GM23338 (cell line): ENCODE results near the gene HDAC9. TPM values are rescaled to one million over a fixed set of nuclear protein-coding genes. Genes with fewer than 3 reads are reported as not detected.

Experiments
- ATAC-seq: fragments of 200-7000 bp; cut with Tn5 transposase; 3 replicates; pipeline ENCODE4 v1.9.1; 2020
- DNase-seq: peaks from one replicate; pipeline ENCODE4 v3.0.0-alpha.2; 2015; ENCODE audit warnings: low spot score
- H2AFZ ChIP-seq: fragments of 200-600 bp; sonication (generic); 2 replicates; pipeline ENCODE4 v1.8.0; 2016; ENCODE audit warnings: antibody characterized with exemption, mild to moderate bottlenecking, moderate library complexity
- H3F3A ChIP-seq: fragments of 200-600 bp; sonication (generic); replicated peaks from 2 replicates; pipeline ENCODE4 v1.8.0; 2017; ENCODE audit warnings: antibody characterized with exemption, mixed run types, low read depth
- H3K27ac ChIP-seq: fragments of 200-600 bp; sonication (generic); 2 replicates; pipeline ENCODE4 v1.6.1; 2016; ENCODE audit warnings: low read depth
- H3K27me3 ChIP-seq: fragments of 200-600 bp; sonication (generic); 2 replicates; pipeline ENCODE4 v1.8.0; 2016; ENCODE audit warnings: mild to moderate bottlenecking, mixed run types, moderate library complexity; ENCODE audit not compliant: insufficient read depth
- H3K36me3 ChIP-seq: fragments of 200-600 bp; sonication (generic); 2 replicates; pipeline ENCODE4 v1.8.0; 2016; ENCODE audit warnings: mild to moderate bottlenecking; ENCODE audit not compliant: insufficient read depth
- H3K4me1 ChIP-seq: fragments of 200-600 bp; sonication (generic); 2 replicates; pipeline ENCODE4 v1.8.0; 2016; ENCODE audit warnings: mild to moderate bottlenecking, moderate library complexity; ENCODE audit not compliant: insufficient read depth
- H3K4me2 ChIP-seq: fragments of 200-600 bp; sonication (generic); 2 replicates; pipeline ENCODE4 v1.7.1; 2017; ENCODE audit warnings: mixed run types
- H3K4me3 ChIP-seq: fragments of 200-600 bp; sonication (generic); 2 replicates; pipeline ENCODE4 v1.6.1; 2016; ENCODE audit warnings: mixed run types
- H3K79me2 ChIP-seq: fragments of 200-600 bp; sonication (generic); replicated peaks from 2 replicates; pipeline ENCODE4 v1.8.0; 2017; ENCODE audit warnings: mild to moderate bottlenecking; ENCODE audit not compliant: insufficient read depth
- H3K9me2 ChIP-seq: fragments of 200-600 bp; sonication (generic); 2 replicates; pipeline ENCODE4 v1.8.0; 2017; ENCODE audit not compliant: insufficient read depth
- H4K20me1 ChIP-seq: fragments of 200-600 bp; sonication (generic); replicated peaks from 2 replicates; pipeline ENCODE4 v1.8.0; 2017; ENCODE audit warnings: mild to moderate bottlenecking; ENCODE audit not compliant: insufficient read depth
- H3K27ac Mint-ChIP-seq: 2 replicates; pipeline ENCODE4 v1.8.0; 2020; ENCODE audit warnings: inconsistent platforms, mild to moderate bottlenecking, moderate library complexity, mixed read lengths
- H3K27me3 Mint-ChIP-seq: 3 replicates; pipeline ENCODE4 v1.8.0; 2022; ENCODE audit warnings: low read depth, mild to moderate bottlenecking, moderate library complexity, mixed read lengths, inconsistent platforms; ENCODE audit not compliant: insufficient read depth, poor library complexity
- H3K36me3 Mint-ChIP-seq: 3 replicates; pipeline ENCODE4 v1.8.0; 2021; ENCODE audit warnings: low read depth, mild to moderate bottlenecking, inconsistent platforms, moderate library complexity, mixed read lengths
- H3K4me1 Mint-ChIP-seq: 3 replicates; pipeline ENCODE4 v1.8.0; 2020; ENCODE audit warnings: mild to moderate bottlenecking, inconsistent platforms, mixed read lengths
- H3K4me3 Mint-ChIP-seq: 3 replicates; pipeline ENCODE4 v1.8.0; 2021; ENCODE audit warnings: moderate library complexity, mild to moderate bottlenecking, inconsistent platforms, mixed read lengths
- H3K9me3 Mint-ChIP-seq: 3 replicates; pipeline ENCODE4 v1.8.0; 2020; ENCODE audit warnings: moderate library complexity, mild to moderate bottlenecking, inconsistent platforms, mixed read lengths
- CREB1 ChIP-seq: fragments of 250-450 bp; sonication (Bioruptor Pico); IDR thresholded peaks from 2 replicates; pipeline ENCODE4 v1.5.0; 2020; ENCODE audit warnings: low read depth, mild to moderate bottlenecking, moderate library complexity
- EZH2 ChIP-seq: fragments of 200-600 bp; sonication (generic); IDR thresholded peaks from one replicate; pipeline ENCODE4 v1.8.0; 2017; ENCODE audit warnings: antibody characterized with exemption, mild to moderate bottlenecking, low read depth; ENCODE audit not compliant: unreplicated experiment
- JUNB ChIP-seq: IDR thresholded peaks from one replicate; pipeline ENCODE4 v1.6.1; 2016; ENCODE audit warnings: antibody characterized with exemption; ENCODE audit not compliant: unreplicated experiment
- NANOG ChIP-seq: IDR thresholded peaks from 2 replicates; pipeline ENCODE4 v1.6.1; 2016; ENCODE audit warnings: antibody characterized with exemption, borderline replicate concordance
- POLR2AphosphoS5 ChIP-seq: IDR thresholded peaks from 2 replicates; pipeline ENCODE4 v1.6.1; 2016; ENCODE audit warnings: antibody characterized with exemption, low read depth
- STAT1 ChIP-seq: IDR thresholded peaks from one replicate; pipeline ENCODE4 v1.6.1; 2016; ENCODE audit warnings: antibody characterized with exemption; ENCODE audit not compliant: unreplicated experiment
- ZNF114 ChIP-seq: fragments of 250-450 bp; sonication (Bioruptor Pico); IDR thresholded peaks from 2 replicates; pipeline ENCODE4 v1.5.0; 2020; ENCODE audit warnings: mild to moderate bottlenecking, moderate library complexity
- polyA plus RNA-seq: library from polyadenylated mRNA; unstranded; fragments of >200 nt; fragmentation: Nextera tagmentation; extraction: Ambion mirVana; gene quantifications from 2 replicates; pipeline ENCODE4 v1.2.1, GENCODE V29; 2016
- total RNA-seq: library from RNA; depleted of rRNA; stranded (reverse); fragments of >200 nt; shearing (Covaris generic); gene quantifications from 2 replicates; pipeline ENCODE4 v1.2.3, GENCODE V29; 2014
- TF ChIP-seq, protein P1 (sequence below): IDR thresholded peaks from one replicate; pipeline ENCODE4 v1.6.1; 2018; ENCODE audit warnings: antibody characterized with exemption; ENCODE audit not compliant: unreplicated experiment
- TF ChIP-seq, protein P2 (sequence below): fragments of 250-450 bp; sonication (Bioruptor Pico); IDR thresholded peaks from 2 replicates; pipeline ENCODE4 v1.5.0; 2020; ENCODE audit warnings: mild to moderate bottlenecking, moderate library complexity

The HDAC9 gene
- total and polyA plus RNA-seq, 2 experiments from 2014 or later = 8.3 to 18.5 TPM

GRCh38 chr7:18939771-18940592 is 444.4 kb downstream of the HDAC9 start:
- no peak overlapping the region for H3K27ac Mint-ChIP-seq

DNA sequence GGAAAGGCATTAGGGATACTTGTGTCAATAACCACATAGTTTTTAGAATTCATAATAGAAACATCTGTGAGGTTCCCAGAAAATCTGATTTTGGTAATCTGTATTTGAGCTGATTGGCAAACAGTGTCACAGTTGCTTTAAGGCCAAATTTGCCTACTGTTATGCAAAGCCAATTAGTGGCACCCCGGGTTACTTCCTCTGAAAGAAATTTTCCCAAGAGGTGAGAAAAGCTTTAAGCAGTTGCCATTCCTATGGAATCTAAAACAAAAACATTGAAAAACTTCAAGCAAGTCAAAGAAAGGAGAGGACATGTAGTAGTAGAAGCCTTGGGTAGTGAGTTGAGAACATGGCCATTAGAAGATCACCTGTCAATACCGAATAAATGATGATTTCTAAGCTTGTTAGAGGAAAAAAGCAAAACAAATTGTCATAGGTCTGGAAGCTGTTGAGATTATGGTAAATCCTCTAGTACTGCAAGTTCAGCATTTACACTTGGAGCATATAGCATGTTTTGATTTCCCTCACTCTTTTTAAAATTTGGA is 445.1 kb downstream of the HDAC9 start:
- TF ChIP-seq, protein P1, sequence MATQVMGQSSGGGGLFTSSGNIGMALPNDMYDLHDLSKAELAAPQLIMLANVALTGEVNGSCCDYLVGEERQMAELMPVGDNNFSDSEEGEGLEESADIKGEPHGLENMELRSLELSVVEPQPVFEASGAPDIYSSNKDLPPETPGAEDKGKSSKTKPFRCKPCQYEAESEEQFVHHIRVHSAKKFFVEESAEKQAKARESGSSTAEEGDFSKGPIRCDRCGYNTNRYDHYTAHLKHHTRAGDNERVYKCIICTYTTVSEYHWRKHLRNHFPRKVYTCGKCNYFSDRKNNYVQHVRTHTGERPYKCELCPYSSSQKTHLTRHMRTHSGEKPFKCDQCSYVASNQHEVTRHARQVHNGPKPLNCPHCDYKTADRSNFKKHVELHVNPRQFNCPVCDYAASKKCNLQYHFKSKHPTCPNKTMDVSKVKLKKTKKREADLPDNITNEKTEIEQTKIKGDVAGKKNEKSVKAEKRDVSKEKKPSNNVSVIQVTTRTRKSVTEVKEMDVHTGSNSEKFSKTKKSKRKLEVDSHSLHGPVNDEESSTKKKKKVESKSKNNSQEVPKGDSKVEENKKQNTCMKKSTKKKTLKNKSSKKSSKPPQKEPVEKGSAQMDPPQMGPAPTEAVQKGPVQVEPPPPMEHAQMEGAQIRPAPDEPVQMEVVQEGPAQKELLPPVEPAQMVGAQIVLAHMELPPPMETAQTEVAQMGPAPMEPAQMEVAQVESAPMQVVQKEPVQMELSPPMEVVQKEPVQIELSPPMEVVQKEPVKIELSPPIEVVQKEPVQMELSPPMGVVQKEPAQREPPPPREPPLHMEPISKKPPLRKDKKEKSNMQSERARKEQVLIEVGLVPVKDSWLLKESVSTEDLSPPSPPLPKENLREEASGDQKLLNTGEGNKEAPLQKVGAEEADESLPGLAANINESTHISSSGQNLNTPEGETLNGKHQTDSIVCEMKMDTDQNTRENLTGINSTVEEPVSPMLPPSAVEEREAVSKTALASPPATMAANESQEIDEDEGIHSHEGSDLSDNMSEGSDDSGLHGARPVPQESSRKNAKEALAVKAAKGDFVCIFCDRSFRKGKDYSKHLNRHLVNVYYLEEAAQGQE = no peak
- TF ChIP-seq EZH2 (no peak), JUNB (no peak), ZNF114 (CRISPR knock-in tag) (0 out of 2 replicates have a peak, but pooled peaks have one; percentile 55), CREB1 (CRISPR knock-in tag) (no peak), STAT1 (no peak), NANOG (peak; percentile 79; the same call in 1 of the 2 replicates)
- TF ChIP-seq, protein P2, sequence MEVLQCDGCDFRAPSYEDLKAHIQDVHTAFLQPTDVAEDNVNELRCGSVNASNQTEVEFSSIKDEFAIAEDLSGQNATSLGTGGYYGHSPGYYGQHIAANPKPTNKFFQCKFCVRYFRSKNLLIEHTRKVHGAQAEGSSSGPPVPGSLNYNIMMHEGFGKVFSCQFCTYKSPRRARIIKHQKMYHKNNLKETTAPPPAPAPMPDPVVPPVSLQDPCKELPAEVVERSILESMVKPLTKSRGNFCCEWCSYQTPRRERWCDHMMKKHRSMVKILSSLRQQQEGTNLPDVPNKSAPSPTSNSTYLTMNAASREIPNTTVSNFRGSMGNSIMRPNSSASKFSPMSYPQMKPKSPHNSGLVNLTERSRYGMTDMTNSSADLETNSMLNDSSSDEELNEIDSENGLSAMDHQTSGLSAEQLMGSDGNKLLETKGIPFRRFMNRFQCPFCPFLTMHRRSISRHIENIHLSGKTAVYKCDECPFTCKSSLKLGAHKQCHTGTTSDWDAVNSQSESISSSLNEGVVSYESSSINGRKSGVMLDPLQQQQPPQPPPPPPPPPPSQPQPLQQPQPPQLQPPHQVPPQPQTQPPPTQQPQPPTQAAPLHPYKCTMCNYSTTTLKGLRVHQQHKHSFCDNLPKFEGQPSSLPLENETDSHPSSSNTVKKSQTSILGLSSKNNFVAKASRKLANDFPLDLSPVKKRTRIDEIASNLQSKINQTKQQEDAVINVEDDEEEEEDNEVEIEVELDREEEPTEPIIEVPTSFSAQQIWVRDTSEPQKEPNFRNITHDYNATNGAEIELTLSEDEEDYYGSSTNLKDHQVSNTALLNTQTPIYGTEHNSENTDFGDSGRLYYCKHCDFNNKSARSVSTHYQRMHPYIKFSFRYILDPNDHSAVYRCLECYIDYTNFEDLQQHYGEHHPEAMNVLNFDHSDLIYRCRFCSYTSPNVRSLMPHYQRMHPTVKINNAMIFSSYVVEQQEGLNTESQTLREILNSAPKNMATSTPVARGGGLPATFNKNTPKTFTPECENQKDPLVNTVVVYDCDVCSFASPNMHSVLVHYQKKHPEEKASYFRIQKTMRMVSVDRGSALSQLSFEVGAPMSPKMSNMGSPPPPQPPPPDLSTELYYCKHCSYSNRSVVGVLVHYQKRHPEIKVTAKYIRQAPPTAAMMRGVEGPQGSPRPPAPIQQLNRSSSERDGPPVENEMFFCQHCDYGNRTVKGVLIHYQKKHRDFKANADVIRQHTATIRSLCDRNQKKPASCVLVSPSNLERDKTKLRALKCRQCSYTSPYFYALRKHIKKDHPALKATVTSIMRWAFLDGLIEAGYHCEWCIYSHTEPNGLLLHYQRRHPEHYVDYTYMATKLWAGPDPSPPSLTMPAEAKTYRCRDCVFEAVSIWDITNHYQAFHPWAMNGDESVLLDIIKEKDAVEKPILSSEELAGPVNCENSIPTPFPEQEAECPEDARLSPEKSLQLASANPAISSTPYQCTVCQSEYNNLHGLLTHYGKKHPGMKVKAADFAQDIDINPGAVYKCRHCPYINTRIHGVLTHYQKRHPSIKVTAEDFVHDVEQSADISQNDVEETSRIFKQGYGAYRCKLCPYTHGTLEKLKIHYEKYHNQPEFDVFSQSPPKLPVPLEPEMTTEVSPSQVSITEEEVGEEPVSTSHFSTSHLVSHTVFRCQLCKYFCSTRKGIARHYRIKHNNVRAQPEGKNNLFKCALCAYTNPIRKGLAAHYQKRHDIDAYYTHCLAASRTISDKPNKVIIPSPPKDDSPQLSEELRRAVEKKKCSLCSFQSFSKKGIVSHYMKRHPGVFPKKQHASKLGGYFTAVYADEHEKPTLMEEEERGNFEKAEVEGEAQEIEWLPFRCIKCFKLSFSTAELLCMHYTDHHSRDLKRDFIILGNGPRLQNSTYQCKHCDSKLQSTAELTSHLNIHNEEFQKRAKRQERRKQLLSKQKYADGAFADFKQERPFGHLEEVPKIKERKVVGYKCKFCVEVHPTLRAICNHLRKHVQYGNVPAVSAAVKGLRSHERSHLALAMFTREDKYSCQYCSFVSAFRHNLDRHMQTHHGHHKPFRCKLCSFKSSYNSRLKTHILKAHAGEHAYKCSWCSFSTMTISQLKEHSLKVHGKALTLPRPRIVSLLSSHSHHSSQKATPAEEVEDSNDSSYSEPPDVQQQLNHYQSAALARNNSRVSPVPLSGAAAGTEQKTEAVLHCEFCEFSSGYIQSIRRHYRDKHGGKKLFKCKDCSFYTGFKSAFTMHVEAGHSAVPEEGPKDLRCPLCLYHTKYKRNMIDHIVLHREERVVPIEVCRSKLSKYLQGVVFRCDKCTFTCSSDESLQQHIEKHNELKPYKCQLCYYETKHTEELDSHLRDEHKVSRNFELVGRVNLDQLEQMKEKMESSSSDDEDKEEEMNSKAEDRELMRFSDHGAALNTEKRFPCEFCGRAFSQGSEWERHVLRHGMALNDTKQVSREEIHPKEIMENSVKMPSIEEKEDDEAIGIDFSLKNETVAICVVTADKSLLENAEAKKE = peak; percentile 97
- Histone ChIP-seq H3F3A (no peaks in the 10 kb centered on the region), H3K36me3 (no peaks in the 10 kb centered on the region), H3K4me3 (no peak overlapping the region), H3K9me2 (no peaks in the 10 kb centered on the region), H3K27ac (peak overlapping the region; percentile 34), H3K79me2 (no peaks in the 10 kb centered on the region), H3K4me2 (peak overlapping the region; percentile 42), H3K4me1 (peaks cover 22% of the 10 kb centered on the region), H3K27me3 (no peaks in the 10 kb centered on the region), H4K20me1 (no peaks in the 10 kb centered on the region), H2AFZ (no peak overlapping the region)
- Mint-ChIP-seq H3K36me3 (no peaks in the 10 kb centered on the region), H3K27me3 (peaks cover 3% of the 10 kb centered on the region), H3K27ac (peak overlapping the region; percentile 72; the same call in 1 of the 2 replicates), H3K4me3 (peak overlapping the region; percentile 14; the same call in 1 of the 3 replicates), H3K4me1 (peaks cover 32% of the 10 kb centered on the region), H3K9me3 (no peaks in the 10 kb centered on the region)
- peak; percentile 79 for ATAC-seq
- peak; percentile 75 for DNase-seq

More at GRCh38 chr7:18939771-18940592, 444.4 kb downstream of the HDAC9 start:
- Histone ChIP-seq H3K36me3 (no peaks in the 10 kb centered on the region), H3F3A (no peaks in the 10 kb centered on the region), H4K20me1 (no peaks in the 10 kb centered on the region), H3K27me3 (no peaks in the 10 kb centered on the region), H2AFZ (no peak overlapping the region), H3K9me2 (no peaks in the 10 kb centered on the region; the same call in 1 of the 2 replicates), H3K4me3 (no peak overlapping the region), H3K27ac (no peak overlapping the region), H3K79me2 (no peaks in the 10 kb centered on the region), H3K4me1 (peaks cover 22% of the 10 kb centered on the region), H3K4me2 (peak overlapping the region; percentile 12; the same call in 1 of the 2 replicates)
- no peaks in the 10 kb centered on the region for H3K36me3 Mint-ChIP-seq
- ATAC-seq (no peak), DNase-seq (peak; percentile 7)
- H3K9me3 Mint-ChIP-seq = no peaks in the 10 kb centered on the region
- peaks cover 32% of the 10 kb centered on the region for H3K4me1 Mint-ChIP-seq
- peaks cover 3% of the 10 kb centered on the region for H3K27me3 Mint-ChIP-seq
- no peak for TF ChIP-seq POLR2AphosphoS5
- H3K4me3 Mint-ChIP-seq = no peak overlapping the region
